HG03342 (cell line): ENCODE results near the gene NSUN3.

ENCODE experiments used
- ATAC-seq: cut with Tn5 transposase; IDR thresholded peaks from one replicate; pipeline ENCODE4 v1.9.1; 2021; ENCODE audit warnings: mild to moderate bottlenecking, moderate library complexity; ENCODE audit not compliant: unreplicated experiment

NSUN3 gene

GRCh38 chr3:94176988-94177745 is 114.3 kb downstream of the NSUN3 start:
- ATAC-seq: no peak
